Karpas-422 (cell line): ENCODE measurements around the gene HAUS7. TPM values are rescaled to one million over a fixed set of nuclear protein-coding genes. Genes with fewer than 3 reads are reported as not detected.
A peak's percentile ranks its signal among the peaks of the same experiment; 100 is the strongest.

Experiments used
- DNase-seq: peaks from one replicate; pipeline ENCODE4 v3.0.0-alpha.2; 2015
- H2AFZ ChIP-seq: fragments of 200-600 bp; sonication (generic); 2 replicates; pipeline ENCODE4 v1.6.1; 2014; ENCODE audit warnings: antibody characterized with exemption, low read length, mixed read lengths
- H3K27ac ChIP-seq: fragments of 200-600 bp; sonication (generic); 2 replicates; pipeline ENCODE4 v1.5.1; 2014; ENCODE audit warnings: mild to moderate bottlenecking, low read length, moderate library complexity
- H3K27me3 ChIP-seq: fragments of 200-600 bp; sonication (generic); 2 replicates; pipeline ENCODE4 v1.6.1; 2014; ENCODE audit warnings: low read length, mixed read lengths
- H3K36me3 ChIP-seq: fragments of 200-600 bp; sonication (generic); 2 replicates; pipeline ENCODE4 v1.6.1; 2014; ENCODE audit warnings: low read length, mixed read lengths; ENCODE audit not compliant: insufficient read depth
- H3K4me1 ChIP-seq: fragments of 200-600 bp; sonication (generic); 2 replicates; pipeline ENCODE4 v1.6.1; 2014; ENCODE audit warnings: mild to moderate bottlenecking, low read length, mixed read lengths
- H3K4me2 ChIP-seq: fragments of 200-600 bp; sonication (generic); 2 replicates; pipeline ENCODE4 v1.6.1; 2014; ENCODE audit warnings: low read length, low read depth, mild to moderate bottlenecking; ENCODE audit not compliant: poor library complexity, severe bottlenecking
- H3K4me3 ChIP-seq: fragments of 200-600 bp; sonication (generic); 2 replicates; pipeline ENCODE4 v1.5.1; 2014; ENCODE audit warnings: mild to moderate bottlenecking, antibody characterized with exemption, low read length, mixed read lengths
- H3K79me2 ChIP-seq: fragments of 200-600 bp; sonication (generic); 2 replicates; pipeline ENCODE4 v1.6.1; 2014; ENCODE audit warnings: mild to moderate bottlenecking, low read length, mixed read lengths
- H3K9ac ChIP-seq: fragments of 200-600 bp; sonication (generic); 2 replicates; pipeline ENCODE4 v1.6.0; 2014; ENCODE audit warnings: low read length
- H3K9me2 ChIP-seq: fragments of 200-600 bp; sonication (generic), shearing (Covaris generic); replicated peaks from 2 replicates; pipeline ENCODE4 v1.6.0; 2014; ENCODE audit warnings: mild to moderate bottlenecking, low read length, moderate library complexity; ENCODE audit not compliant: insufficient read depth
- H3K9me3 ChIP-seq: fragments of 300-700, 200-600 bp; sonication (generic); 2 replicates; pipeline ENCODE4 v1.6.1; 2014; ENCODE audit warnings: low read length, mixed read lengths
- H4K20me1 ChIP-seq: fragments of 200-600 bp; sonication (generic); 2 replicates; pipeline ENCODE4 v1.6.1; 2014; ENCODE audit warnings: mild to moderate bottlenecking, antibody characterized with exemption, low read length, low read depth; ENCODE audit not compliant: insufficient read depth
- total RNA-seq: library from RNA; depleted of rRNA; stranded (reverse); fragments of >200 nt; shearing (Covaris generic); gene quantifications from 2 replicates; pipeline ENCODE4 v1.2.3, GENCODE V29; 2014; ENCODE audit warnings: low replicate concordance

HAUS7 gene
- total RNA-seq, 1 experiment from 2014 or later = 36.2 TPM

DNA sequence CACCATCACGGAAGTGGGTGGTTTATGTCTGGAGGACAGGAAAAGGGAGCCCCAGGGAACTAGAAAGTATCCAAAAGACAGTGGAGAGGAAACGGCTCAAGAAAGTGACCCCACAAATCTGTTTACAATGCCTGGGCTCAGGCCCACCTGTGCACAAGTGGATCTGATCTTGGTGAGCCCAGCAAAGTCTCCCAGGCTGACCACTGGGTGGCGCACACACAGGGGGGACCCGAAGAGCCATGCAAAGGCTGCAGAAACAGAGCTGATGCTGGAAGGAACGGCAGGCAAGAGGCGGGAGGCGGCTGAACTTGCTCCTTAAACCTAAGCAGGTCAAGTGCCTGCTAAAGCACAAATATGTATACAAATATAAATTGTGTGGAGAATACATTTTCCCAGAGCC, 9.6 kb downstream of the HAUS7 start:
- Histone ChIP-seq H3K9me3 (no peaks in the 10 kb centered on the region), H2AFZ (no peak overlapping the region), H3K27ac (no peak overlapping the region), H3K4me1 (no peaks in the 10 kb centered on the region), H3K36me3 (no peaks in the 10 kb centered on the region), H3K9ac (no peak overlapping the region), H3K27me3 (no peaks in the 10 kb centered on the region), H3K79me2 (no peaks in the 10 kb centered on the region), H3K9me2 (no peaks in the 10 kb centered on the region), H3K4me2 (no peak overlapping the region), H4K20me1 (0 out of 2 replicates have a peak, but pooled peaks cover 10% of the 10 kb centered on the region), H3K4me3 (no peak overlapping the region)
- peak; percentile 86 for DNase-seq

DNA sequence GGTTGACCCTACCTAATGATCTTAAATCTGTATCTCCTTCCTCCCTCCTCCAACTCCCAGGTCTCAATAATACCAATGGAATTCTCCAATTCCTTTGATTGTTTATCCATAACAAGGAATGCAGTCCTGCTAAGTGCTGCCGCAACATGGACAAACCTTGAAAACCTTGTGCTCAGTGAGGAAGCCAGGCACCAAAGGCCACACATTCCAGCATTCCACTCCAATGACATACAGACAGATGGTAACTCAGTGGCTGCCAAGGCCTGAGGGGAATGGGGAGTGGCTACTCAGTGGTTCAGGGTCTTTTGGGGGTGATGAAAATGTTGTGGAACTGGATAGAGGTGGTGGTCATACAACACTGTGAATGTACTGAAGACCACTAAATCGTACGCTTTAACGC, 10.4 kb downstream of the HAUS7 start:
- H2AFZ ChIP-seq = no peak overlapping the region
- no peaks in the 10 kb centered on the region for H3K79me2 ChIP-seq
- H3K27ac ChIP-seq = no peak overlapping the region
- no peaks in the 10 kb centered on the region for H3K9me2 ChIP-seq
- H3K36me3 ChIP-seq = no peaks in the 10 kb centered on the region
- H3K9ac ChIP-seq = no peak overlapping the region
- H3K4me3 ChIP-seq = no peak overlapping the region
- H3K4me2 ChIP-seq = no peak overlapping the region
- no peaks in the 10 kb centered on the region for H3K9me3 ChIP-seq
- 0 out of 2 replicates have a peak, but pooled peaks cover 10% of the 10 kb centered on the region for H4K20me1 ChIP-seq
- no peak for DNase-seq
- H3K27me3 ChIP-seq = no peaks in the 10 kb centered on the region
- no peaks in the 10 kb centered on the region for H3K4me1 ChIP-seq

DNA sequence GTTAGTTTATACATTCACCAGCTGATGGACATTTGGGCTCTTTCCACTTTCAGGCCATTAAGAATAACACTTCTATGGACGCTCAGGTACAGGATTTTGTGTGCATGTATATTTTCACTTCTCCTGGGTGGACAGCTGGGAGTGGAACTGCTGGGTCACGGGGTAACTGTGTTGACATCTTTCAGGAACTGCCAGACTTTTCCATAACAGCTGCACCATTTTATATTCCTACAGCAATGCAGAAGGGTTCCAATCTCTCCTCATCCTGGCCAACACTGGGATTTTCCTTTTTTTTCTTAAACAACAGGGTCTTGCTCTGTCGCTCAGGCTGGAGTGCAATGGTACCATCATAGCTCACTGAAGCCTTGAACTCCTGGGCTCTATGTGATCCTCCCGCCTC, 11.9 kb downstream of the HAUS7 start:
- H3K4me2 ChIP-seq = no peak overlapping the region

DNA sequence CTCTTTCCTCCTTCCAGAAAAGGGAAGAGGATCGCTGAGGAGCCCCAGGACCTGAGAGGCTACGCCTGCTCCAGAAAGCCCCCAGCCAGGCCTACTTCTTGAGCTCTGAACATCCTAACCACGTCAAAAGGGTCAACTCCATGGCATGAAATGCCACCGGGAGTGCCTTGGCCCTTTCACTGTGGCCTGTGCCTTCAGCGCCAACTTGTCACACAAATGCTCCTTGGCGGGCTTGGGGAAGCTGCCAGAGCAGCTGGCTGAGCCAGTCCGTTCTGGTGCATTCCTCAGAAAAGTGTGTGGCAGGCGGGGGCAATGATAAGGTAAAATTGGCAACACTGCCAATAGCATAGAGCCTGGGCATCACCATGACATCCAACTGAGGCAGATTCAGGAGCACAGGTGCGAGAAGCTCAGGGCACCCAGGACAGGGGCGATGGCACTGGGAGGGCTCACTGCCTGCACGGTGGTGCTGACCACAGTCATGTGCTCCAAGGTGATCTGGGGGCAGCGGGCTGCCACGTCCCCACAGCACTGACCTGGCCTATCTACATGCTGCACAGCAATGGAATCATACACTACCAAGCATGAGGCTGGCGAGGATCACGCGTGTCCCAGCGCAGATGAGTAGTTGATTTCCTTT, 12.4 kb downstream of the HAUS7 start:
- H3K9me3 ChIP-seq = no peaks in the 10 kb centered on the region
- no peak overlapping the region for H3K27ac ChIP-seq
- H3K27me3 ChIP-seq = no peaks in the 10 kb centered on the region
- H3K9me2 ChIP-seq = no peaks in the 10 kb centered on the region
- no peak for DNase-seq
- H3K4me1 ChIP-seq = no peaks in the 10 kb centered on the region
- no peak overlapping the region for H3K4me2 ChIP-seq
- H3K9ac ChIP-seq = no peak overlapping the region
- no peak overlapping the region for H3K4me3 ChIP-seq
- H3K36me3 ChIP-seq = no peaks in the 10 kb centered on the region
- 0 out of 2 replicates have a peak, but pooled peaks cover 3% of the 10 kb centered on the region for H4K20me1 ChIP-seq
- no peaks in the 10 kb centered on the region for H3K79me2 ChIP-seq
- no peak overlapping the region for H2AFZ ChIP-seq

More for the DNA sequence above, 11.9 kb downstream of the HAUS7 start:
- Histone ChIP-seq H3K4me1 (no peaks in the 10 kb centered on the region), H3K4me3 (no peak overlapping the region), H3K9me2 (no peaks in the 10 kb centered on the region), H3K36me3 (no peaks in the 10 kb centered on the region), H3K9me3 (no peaks in the 10 kb centered on the region), H3K79me2 (no peaks in the 10 kb centered on the region), H3K9ac (no peak overlapping the region), H4K20me1 (0 out of 2 replicates have a peak, but pooled peaks cover 3% of the 10 kb centered on the region), H3K27ac (no peak overlapping the region), H2AFZ (no peak overlapping the region), H3K27me3 (no peaks in the 10 kb centered on the region)
- no peak for DNase-seq

DNA sequence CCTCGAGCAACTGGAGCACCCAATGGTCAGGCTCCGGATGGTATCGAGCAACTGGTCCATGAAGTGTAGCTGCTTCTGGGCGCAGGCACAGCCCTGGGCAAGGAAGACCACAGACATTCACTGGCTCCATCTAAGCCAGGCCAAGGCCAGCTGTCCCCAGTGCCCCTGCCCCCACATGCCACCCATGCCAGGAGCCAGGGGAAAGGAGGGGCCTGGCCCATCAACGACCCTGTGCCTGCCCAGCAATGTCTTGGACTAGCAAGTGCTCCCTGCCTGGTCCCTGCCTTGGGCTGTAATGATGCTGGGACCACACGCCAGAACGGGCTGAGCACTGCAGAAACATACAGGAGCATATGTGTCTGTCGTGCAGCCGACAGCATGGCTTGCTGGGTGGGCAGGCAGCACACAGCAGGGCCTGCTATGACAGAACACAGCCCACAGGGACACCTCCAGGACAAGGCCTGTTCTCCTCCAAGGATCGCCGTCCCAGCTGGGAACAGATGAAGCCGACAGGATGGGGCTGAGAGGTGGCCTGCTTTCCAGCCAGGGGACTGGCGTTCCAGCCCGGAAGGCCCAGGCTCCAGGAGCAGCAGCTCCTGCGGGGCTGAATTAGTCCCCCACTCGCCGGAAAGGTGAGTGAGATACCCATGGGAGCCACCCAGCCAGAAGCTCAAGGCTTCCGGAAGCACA, 13.1 kb downstream of the HAUS7 start:
- Histone ChIP-seq H3K9ac (no peak overlapping the region), H2AFZ (no peak overlapping the region), H3K79me2 (no peaks in the 10 kb centered on the region)

DNA sequence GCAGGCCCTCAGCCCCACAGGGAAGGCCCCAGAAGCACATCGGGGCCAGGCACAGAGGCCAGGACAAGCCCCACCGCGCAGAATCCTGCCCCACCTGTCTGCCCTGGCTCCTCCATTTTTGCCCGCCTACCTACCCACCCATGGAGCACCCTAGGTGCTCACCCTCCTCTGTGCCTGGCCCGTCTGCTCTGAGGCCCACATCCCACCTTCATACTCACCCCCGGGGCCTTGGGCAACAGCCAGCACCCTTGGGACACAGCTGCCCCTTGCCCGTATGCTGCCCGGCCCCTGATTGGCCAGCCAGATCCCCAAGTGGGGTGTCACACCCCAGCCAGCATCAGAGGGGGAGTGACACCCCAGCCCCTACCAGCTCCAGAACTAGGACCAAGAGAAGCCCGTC, 13.7 kb downstream of the HAUS7 start:
- no peaks in the 10 kb centered on the region for H3K36me3 ChIP-seq
- H3K27me3 ChIP-seq = no peaks in the 10 kb centered on the region
- H3K4me3 ChIP-seq = no peak overlapping the region
- no peak overlapping the region for H3K4me2 ChIP-seq
- 0 out of 2 replicates have a peak, but pooled peaks cover 3% of the 10 kb centered on the region for H4K20me1 ChIP-seq
- H3K9me2 ChIP-seq = no peaks in the 10 kb centered on the region
- no peak overlapping the region for H3K9ac ChIP-seq
- H3K4me1 ChIP-seq = no peaks in the 10 kb centered on the region
- no peak for DNase-seq
- H3K27ac ChIP-seq = no peak overlapping the region
- H3K9me3 ChIP-seq = no peaks in the 10 kb centered on the region
- H2AFZ ChIP-seq = no peak overlapping the region
- no peaks in the 10 kb centered on the region for H3K79me2 ChIP-seq

More for the DNA sequence above, 13.1 kb downstream of the HAUS7 start:
- Histone ChIP-seq H3K9me3 (no peaks in the 10 kb centered on the region), H3K4me3 (no peak overlapping the region), H3K4me2 (no peak overlapping the region), H4K20me1 (0 out of 2 replicates have a peak, but pooled peaks cover 3% of the 10 kb centered on the region), H3K36me3 (no peaks in the 10 kb centered on the region), H3K9me2 (no peaks in the 10 kb centered on the region), H3K27ac (no peak overlapping the region), H3K4me1 (no peaks in the 10 kb centered on the region), H3K27me3 (no peaks in the 10 kb centered on the region)
- DNase-seq = no peak

DNA sequence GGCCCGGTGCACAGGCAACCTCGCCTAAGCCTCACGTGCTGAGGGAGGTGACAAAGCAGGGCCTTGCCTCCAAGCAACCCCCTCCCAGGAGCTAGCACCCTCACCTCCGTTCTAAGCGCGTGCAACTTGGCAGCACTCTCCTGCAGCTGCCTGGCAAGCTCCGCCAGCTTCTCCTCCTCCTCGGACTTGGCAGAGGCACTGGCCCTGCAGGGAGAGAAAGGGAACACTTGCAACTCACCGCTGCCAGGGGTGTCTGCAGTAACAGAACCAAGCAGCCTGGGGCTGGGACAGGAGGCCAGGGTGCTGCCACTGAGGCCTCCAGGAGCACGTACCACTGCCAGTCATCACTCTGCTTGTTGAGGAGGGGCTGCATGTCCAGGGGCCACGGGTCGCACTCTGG, 14.2 kb downstream of the HAUS7 start:
- H3K4me3 ChIP-seq = no peak overlapping the region
- H3K27ac ChIP-seq = no peak overlapping the region
- H3K9ac ChIP-seq = no peak overlapping the region
- H2AFZ ChIP-seq = no peak overlapping the region
- no peaks in the 10 kb centered on the region for H3K36me3 ChIP-seq
- no peaks in the 10 kb centered on the region for H3K9me2 ChIP-seq
- H3K27me3 ChIP-seq = no peaks in the 10 kb centered on the region
- no peak overlapping the region for H3K4me2 ChIP-seq
- H3K79me2 ChIP-seq = no peaks in the 10 kb centered on the region
- 0 out of 2 replicates have a peak, but pooled peaks cover 3% of the 10 kb centered on the region for H4K20me1 ChIP-seq
- no peaks in the 10 kb centered on the region for H3K4me1 ChIP-seq
- DNase-seq = no peak
- no peaks in the 10 kb centered on the region for H3K9me3 ChIP-seq

DNA sequence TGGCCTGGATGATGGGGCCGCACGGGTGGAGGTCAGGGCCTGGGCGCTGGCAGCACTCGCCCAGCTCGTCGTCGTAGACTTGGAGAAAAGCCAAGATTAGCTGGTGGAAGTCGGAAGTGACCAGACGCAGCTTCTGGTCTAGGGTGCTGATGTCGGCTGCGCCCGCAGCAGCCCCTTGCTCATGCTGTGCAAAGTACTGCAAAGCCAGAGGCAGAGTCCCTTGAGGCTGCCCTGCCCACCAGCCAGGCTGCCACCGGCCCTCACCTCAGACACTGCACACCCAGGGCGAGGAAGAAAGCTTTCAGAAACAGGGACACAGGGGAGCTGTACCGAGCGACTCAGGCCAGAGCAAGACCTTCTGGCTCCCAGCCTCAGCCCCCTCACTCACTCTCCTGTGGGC, 14.8 kb downstream of the HAUS7 start:
- H3K79me2 ChIP-seq = no peaks in the 10 kb centered on the region

More for the DNA sequence above, 14.8 kb downstream of the HAUS7 start:
- Histone ChIP-seq H3K27ac (no peak overlapping the region), H3K36me3 (no peaks in the 10 kb centered on the region), H3K9me3 (no peaks in the 10 kb centered on the region), H3K9me2 (no peaks in the 10 kb centered on the region), H3K27me3 (no peaks in the 10 kb centered on the region), H4K20me1 (0 out of 2 replicates have a peak, but pooled peaks cover 1% of the 10 kb centered on the region), H2AFZ (no peak overlapping the region), H3K4me2 (no peak overlapping the region), H3K4me3 (no peak overlapping the region), H3K4me1 (no peaks in the 10 kb centered on the region), H3K9ac (no peak overlapping the region)
- no peak for DNase-seq
